ENCODE measurements around the gene SGIP1.

Gene SGIP1

GRCh38 chr1:66506991-66507390 is 27.0 kb upstream of the SGIP1 start:
- no peak overlapping the region for H3K4me3 ChIP-seq (ENCODE audit: low read depth, low read length)
- TF ChIP-seq CTCF (IDR thresholded peaks at IDR 0.05; ENCODE audit: low read depth, low read length): no peak

DNA sequence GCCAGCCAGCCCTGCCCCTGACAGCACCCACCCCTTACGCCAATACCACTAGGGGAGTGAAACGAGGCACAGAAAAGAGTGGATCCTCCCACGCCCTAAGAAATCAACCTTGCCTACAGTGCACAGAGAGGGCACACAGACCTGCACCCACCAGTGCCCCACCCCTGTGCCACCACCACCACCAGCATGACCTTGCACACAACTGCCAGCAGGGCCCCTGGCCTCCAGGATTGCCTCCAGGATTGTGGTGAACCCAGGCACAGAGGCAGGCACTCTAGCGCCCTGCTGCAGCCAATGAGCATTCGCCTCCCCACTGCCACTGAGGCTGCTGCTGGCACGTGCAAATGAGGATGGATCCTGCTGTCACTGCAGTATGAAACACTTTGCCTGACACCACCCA is 23.5 kb upstream of the SGIP1 start:
- TF ChIP-seq CTCF (IDR thresholded peaks at IDR 0.05; ENCODE audit: low read depth, low read length): no peak
- H3K4me3 ChIP-seq (ENCODE audit: low read depth, low read length): no peak overlapping the region

DNA sequence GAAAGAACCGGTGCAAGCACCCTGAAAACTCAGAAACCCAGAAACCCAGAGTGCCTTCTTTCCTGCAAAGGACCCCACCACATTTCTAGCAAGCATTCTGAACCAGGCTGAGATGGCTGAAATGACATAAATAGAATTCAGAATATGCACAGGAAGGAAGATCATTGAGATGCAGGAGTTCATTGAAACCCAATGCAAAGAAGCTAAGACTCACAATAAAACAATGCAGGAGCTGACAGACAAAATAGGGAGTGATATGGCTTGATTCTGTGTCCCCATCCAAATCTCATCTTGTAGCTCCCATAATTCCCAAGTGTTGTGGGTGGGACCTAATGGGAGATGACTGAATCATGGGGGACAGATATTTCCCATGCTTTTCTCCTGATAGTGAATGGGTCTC is 22.8 kb upstream of the SGIP1 start:
- no peak for TF ChIP-seq CTCF (IDR thresholded peaks at IDR 0.05; ENCODE audit: low read depth, low read length)

GRCh38 chr1:66517959-66518358 is 16.0 kb upstream of the SGIP1 start:
- no peak overlapping the region for H3K4me3 ChIP-seq (ENCODE audit: low read depth, low read length)
- no peak for TF ChIP-seq CTCF (IDR thresholded peaks at IDR 0.05; ENCODE audit: low read depth, low read length)

More for the DNA sequence above, 22.8 kb upstream of the SGIP1 start:
- no peak overlapping the region for H3K4me3 ChIP-seq (ENCODE audit: low read depth, low read length)

- no peak for TF ChIP-seq CTCF (IDR thresholded peaks at IDR 0.05; ENCODE audit: low read depth, low read length)
- H3K4me3 ChIP-seq (ENCODE audit: low read depth, low read length): no peak overlapping the region
Observed at GRCh38 chr1:66518654-66519053, 15.3 kb upstream of the SGIP1 start.

GRCh38 chr1:66519992-66520391 is 14.0 kb upstream of the SGIP1 start:
- no peak overlapping the region for H3K4me3 ChIP-seq (ENCODE audit: low read depth, low read length)
- TF ChIP-seq CTCF (IDR thresholded peaks at IDR 0.05; ENCODE audit: low read depth, low read length): no peak

DNA sequence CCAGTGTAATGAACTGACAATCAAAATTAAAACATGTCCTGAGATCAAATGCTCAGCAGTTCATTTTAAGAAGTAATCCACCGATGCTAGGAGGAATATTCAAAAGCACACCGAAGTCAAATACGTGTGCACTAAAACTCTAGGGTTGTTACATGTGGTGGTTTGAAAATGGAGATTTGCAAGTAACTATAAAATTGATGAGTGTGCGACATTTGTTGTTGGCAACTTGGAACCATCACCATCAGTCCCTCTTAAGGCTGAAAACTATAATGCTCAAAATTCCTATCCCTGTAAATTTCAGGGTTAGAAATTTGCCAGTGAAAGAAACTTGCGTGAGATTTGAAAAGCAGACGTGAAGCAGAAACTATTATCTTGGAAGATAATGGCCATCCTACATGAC is 13.3 kb upstream of the SGIP1 start:
- H3K4me3 ChIP-seq (ENCODE audit: low read depth, low read length): no peak overlapping the region
- TF ChIP-seq CTCF (IDR thresholded peaks at IDR 0.05; ENCODE audit: low read depth, low read length): no peak

Data from WI38 (cell line).